GM23248 (cell line): ENCODE results near the gene TXNRD2.

Experiments
- EZH2 ChIP-seq: fragments of 200-600 bp; sonication (generic); IDR thresholded peaks from 2 replicates; pipeline ENCODE4 v1.6.1; 2018; ENCODE audit warnings: antibody characterized with exemption, mild to moderate bottlenecking; ENCODE audit not compliant: insufficient read depth, poor library complexity, severe bottlenecking
- EZH2phosphoT487 ChIP-seq: fragments of 200-600 bp; sonication (generic); IDR thresholded peaks from 2 replicates; pipeline ENCODE4 v1.6.1; 2018; ENCODE audit warnings: antibody characterized with exemption, moderate library complexity, mild to moderate bottlenecking, low read depth; ENCODE audit not compliant: insufficient read depth

- TF ChIP-seq EZH2 = no peak
- TF ChIP-seq EZH2phosphoT487 = no peak
These were observed 40.7 kb downstream of the TXNRD2 start for GRCh38 chr22:19900707-19901436.
